ENCODE results near the gene TSPAN5. TPM values are rescaled to one million over a fixed set of nuclear protein-coding genes. Genes with fewer than 3 reads are reported as not detected.

TSPAN5 gene
- total and polyA plus RNA-seq, 2 of the 4 experiments (the other 2 are of a cell fraction): 64.8 to 79.6 TPM

GRCh38 chr4:98468709-98469108 lies 189.7 kb downstream of the TSPAN5 start:
- peak overlapping the region; percentile 75 for H3K4ac ChIP-seq (ENCODE audit: low read depth, low read length)
- H4K5ac ChIP-seq (ENCODE audit: low read depth, low read length): no peak overlapping the region; the same call in 1 of the 2 replicates
- ATAC-seq (ENCODE audit: low read depth) (no peak), DNase-seq (peak; percentile 58)
- TF ChIP-seq POLR2A (IDR thresholded peaks at IDR 0.05; ENCODE audit: low read depth, low read length) (no peak), RFX5 (IDR thresholded peaks at IDR 0.05; ENCODE audit: low read depth, low read length) (no peak), RAD21 (IDR thresholded peaks at IDR 0.05; ENCODE audit: low read length) (no peak), BHLHE40 (IDR thresholded peaks at IDR 0.05; ENCODE audit: low read depth, low read length) (no peak), CEBPB (IDR thresholded peaks at IDR 0.05; ENCODE audit: low read depth, low read length) (no peak), MAFK (IDR thresholded peaks at IDR 0.05; ENCODE audit: low read depth, low read length) (no peak), NFE2L2 (IDR thresholded peaks at IDR 0.05; ENCODE audit: low read depth, low read length) (no peak), RCOR1 (IDR thresholded peaks at IDR 0.05; ENCODE audit: insufficient replicate concordance, low read length) (no peak), CHD1 (IDR thresholded peaks at IDR 0.05; ENCODE audit: low read depth, low read length) (no peak), FOS (IDR thresholded peaks at IDR 0.05; ENCODE audit: low read depth, low read length) (no peak), SMC3 (IDR thresholded peaks at IDR 0.05; ENCODE audit: low read depth, low read length) (no peak; the same call in 1 of the 2 replicates), MAZ (IDR thresholded peaks at IDR 0.05; ENCODE audit: borderline replicate concordance, low read depth, low read length) (no peak), MXI1 (IDR thresholded peaks at IDR 0.05; ENCODE audit: borderline replicate concordance, low read depth, low read length) (no peak), ELK1 (IDR thresholded peaks at IDR 0.05; ENCODE audit: borderline replicate concordance, low read depth, low read length) (no peak)
- TF ChIP-seq, protein P1, sequence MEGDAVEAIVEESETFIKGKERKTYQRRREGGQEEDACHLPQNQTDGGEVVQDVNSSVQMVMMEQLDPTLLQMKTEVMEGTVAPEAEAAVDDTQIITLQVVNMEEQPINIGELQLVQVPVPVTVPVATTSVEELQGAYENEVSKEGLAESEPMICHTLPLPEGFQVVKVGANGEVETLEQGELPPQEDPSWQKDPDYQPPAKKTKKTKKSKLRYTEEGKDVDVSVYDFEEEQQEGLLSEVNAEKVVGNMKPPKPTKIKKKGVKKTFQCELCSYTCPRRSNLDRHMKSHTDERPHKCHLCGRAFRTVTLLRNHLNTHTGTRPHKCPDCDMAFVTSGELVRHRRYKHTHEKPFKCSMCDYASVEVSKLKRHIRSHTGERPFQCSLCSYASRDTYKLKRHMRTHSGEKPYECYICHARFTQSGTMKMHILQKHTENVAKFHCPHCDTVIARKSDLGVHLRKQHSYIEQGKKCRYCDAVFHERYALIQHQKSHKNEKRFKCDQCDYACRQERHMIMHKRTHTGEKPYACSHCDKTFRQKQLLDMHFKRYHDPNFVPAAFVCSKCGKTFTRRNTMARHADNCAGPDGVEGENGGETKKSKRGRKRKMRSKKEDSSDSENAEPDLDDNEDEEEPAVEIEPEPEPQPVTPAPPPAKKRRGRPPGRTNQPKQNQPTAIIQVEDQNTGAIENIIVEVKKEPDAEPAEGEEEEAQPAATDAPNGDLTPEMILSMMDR (conservative IDR thresholded peaks at IDR 0.05; ENCODE audit: low read depth, low read length): no peak
- TF ChIP-seq, protein P2, sequence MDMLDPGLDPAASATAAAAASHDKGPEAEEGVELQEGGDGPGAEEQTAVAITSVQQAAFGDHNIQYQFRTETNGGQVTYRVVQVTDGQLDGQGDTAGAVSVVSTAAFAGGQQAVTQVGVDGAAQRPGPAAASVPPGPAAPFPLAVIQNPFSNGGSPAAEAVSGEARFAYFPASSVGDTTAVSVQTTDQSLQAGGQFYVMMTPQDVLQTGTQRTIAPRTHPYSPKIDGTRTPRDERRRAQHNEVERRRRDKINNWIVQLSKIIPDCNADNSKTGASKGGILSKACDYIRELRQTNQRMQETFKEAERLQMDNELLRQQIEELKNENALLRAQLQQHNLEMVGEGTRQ (IDR thresholded peaks at IDR 0.05; ENCODE audit: low read depth, low read length): no peak
- peak overlapping the region; percentile 53; the same call in 1 of the 2 replicates for H2BK20ac ChIP-seq (ENCODE audit: low read depth, low read length)
- no peak overlapping the region; the same call in 1 of the 2 replicates for H3K4me2 ChIP-seq (ENCODE audit: low read depth, low read length)
- CTCF ChIA-PET: interaction anchor here (0.6 to 1.7 kb wide), 5 partner anchors 8 to 191 kb away, joined by 3 to 8 read pairs (median 4); no protein-coding TSS in a partner anchor
- H3K56ac ChIP-seq (ENCODE audit: extremely low read depth, insufficient read depth, low read length): no peak overlapping the region
- peak overlapping the region; percentile 54 for H3K27ac ChIP-seq (ENCODE audit: insufficient read depth, low read length)
- peaks cover 6% of the 10 kb centered on the region; the same call in 1 of the 2 replicates for H3K9me1 ChIP-seq (ENCODE audit: insufficient read depth, low read length)
- no TSS peak for BruUV-seq (replicated peaks)
- WGBS, 2 experiments (ENCODE audit: extremely low coverage in 2 of 2, insufficient read length in 1 of 2): no CpG with 5 or more reads among the region's 6 CpGs
- no peak overlapping the region for H3K9ac ChIP-seq (ENCODE audit: low read depth, low read length)
- dilution Hi-C loops (cut with HindIII; ENCODE audit: low sequenced_read_pairs, unreplicated experiment) (no loop called here), in situ Hi-C loops (cut with MboI; ENCODE audit: low sequenced_read_pairs) (loop anchor here (5.0 to 25.0 kb wide), 3 partner anchors 189 to 594 kb away; partner anchors contain the start of gene TSPAN5), intact Hi-C loops (cut with micrococcal nuclease) (loop anchor here (5.0 to 10.0 kb wide), 6 partner anchors 206 to 996 kb away; partner anchors contain the start of gene RAP1GDS1)
- no peak overlapping the region for H3K4me3 ChIP-seq (ENCODE audit: insufficient read depth, low read depth, low read length)
- POLR2A ChIA-PET (ENCODE audit: unreplicated experiment): no interaction called here
- peak overlapping the region; percentile 55; the same call in 1 of the 2 replicates for H3K18ac ChIP-seq (ENCODE audit: low read depth, low read length)
- peak overlapping the region; percentile 81 for H2AK5ac ChIP-seq (ENCODE audit: low read depth, low read length)
- peak overlapping the region; percentile 1 for H2AK9ac ChIP-seq (replicated peaks; ENCODE audit: low read depth, low read length, poor library complexity)
- peak overlapping the region; percentile 51 for H2BK5ac ChIP-seq (ENCODE audit: low read depth, low read length, poor library complexity, severe bottlenecking)
- peaks cover 0 to 12% of the 10 kb centered on the region in 2 experiments; a peak in 2 of 4 replicates for H3K79me1 ChIP-seq (ENCODE audit: low read depth in 1 of 2, low read length in 2 of 2)
- no peaks in the 10 kb centered on the region for H3K9me3 ChIP-seq (ENCODE audit: control insufficient read depth, insufficient read depth, low read length)
- H3K14ac ChIP-seq (replicated peaks; ENCODE audit: low read depth, low read length): peak overlapping the region; percentile 61
- H4K20me1 ChIP-seq (ENCODE audit: insufficient read depth, low read length): no peaks in the 10 kb centered on the region
- H4K91ac ChIP-seq (ENCODE audit: insufficient read depth, low read depth, low read length): no peak overlapping the region
- H3K27me3 ChIP-seq (ENCODE audit: control insufficient read depth, insufficient read depth, low read length): no peaks in the 10 kb centered on the region
- peak overlapping the region; percentile 45 for H2BK120ac ChIP-seq (ENCODE audit: low read depth, low read length)
- peaks cover 5% of the 10 kb centered on the region for H3K4me1 ChIP-seq (ENCODE audit: control insufficient read depth, insufficient read depth, low read length)
- H4K8ac ChIP-seq (ENCODE audit: low read depth in 2 of 2, low read length in 2 of 2): peak overlapping the region in 1 of 2 experiments; percentile 68; a peak in 2 of 4 replicates
- H3K36me3 ChIP-seq (ENCODE audit: control insufficient read depth, insufficient read depth, low read length): peaks cover 19% of the 10 kb centered on the region
- H2BK15ac ChIP-seq (ENCODE audit: low read depth, low read length): peak overlapping the region; percentile 43; the same call in 1 of the 3 replicates
- peak overlapping the region; percentile 73; the same call in 1 of the 2 replicates for H3K23ac ChIP-seq (ENCODE audit: low read depth, low read length)
- H2AFZ ChIP-seq (replicated peaks; ENCODE audit: low read length, poor library complexity): peak overlapping the region; percentile 56

Data from IMR-90 (cell line).